Measurements from ENCODE around the gene SPSB1.
A peak's percentile ranks its signal among the peaks of the same experiment; 100 is the strongest.

SPSB1 gene

GRCh38 chr1:9319789-9320519, 27.3 kb downstream of the SPSB1 start:
- no peaks in the 10 kb centered on the region for H3K27me3 Mint-ChIP-seq
- ATAC-seq (ENCODE audit: low read depth) (no peak), DNase-seq (ENCODE audit: low spot score in 2 of 2) (no peak)
- no peaks in the 10 kb centered on the region for H3K9me3 Mint-ChIP-seq
- H3K4me1 Mint-ChIP-seq, result peaks cover 16% of the 10 kb centered on the region
- peak overlapping the region; percentile 31 for H3K4me3 Mint-ChIP-seq
- no peaks in the 10 kb centered on the region for H3K36me3 Mint-ChIP-seq
- no peak overlapping the region for H3K27ac Mint-ChIP-seq

DNA sequence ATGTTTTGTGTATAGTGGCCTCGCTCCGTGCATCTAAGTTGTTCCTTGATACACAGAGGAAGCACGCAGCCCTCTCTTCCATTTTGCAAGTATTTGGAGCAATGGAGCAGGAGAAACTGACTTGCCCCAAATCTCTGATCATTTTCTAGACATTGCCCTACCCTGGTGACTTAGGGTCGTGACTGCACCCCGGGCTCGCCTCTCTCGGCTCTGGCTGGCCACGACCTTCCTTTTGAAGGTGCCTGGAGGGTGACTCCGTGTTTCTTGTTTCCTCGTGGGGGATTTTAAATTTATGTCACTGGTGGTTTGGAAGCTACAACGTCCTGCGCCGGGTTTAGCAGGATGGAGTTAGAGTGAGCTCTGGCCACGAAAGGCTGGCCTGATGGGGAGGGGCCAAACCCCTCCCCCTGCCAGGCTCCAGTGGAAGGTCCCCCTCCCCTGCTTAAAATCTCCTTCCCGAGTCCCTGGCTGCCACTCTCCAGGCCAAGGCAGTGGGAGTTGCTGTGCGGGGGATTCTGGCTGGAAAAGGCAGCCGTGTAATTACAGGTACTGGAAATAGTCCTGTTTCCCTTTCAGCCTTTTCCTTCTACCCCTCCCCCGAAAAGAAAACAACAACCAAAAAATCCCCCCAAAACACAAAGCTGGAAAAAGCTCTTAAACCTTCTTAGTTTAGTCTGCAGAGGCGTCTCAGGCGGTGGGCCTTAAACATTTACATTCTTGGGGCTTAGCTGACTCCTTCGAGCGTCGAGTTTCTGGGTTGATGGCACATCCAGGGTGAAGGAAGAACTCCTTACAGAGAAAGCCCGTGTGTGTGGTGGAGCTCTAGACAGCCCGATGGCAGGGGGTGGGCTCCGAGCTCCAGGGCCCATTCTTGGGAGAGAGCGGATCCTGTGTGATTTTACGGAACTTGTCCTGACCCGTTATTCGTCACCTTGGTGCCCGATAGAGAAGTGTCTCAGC, 28.1 kb downstream of the SPSB1 start:
- H3K36me3 Mint-ChIP-seq, result no peaks in the 10 kb centered on the region
- DNase-seq (ENCODE audit: low spot score in 2 of 2), result no peak
- H3K27ac Mint-ChIP-seq, result no peak overlapping the region
- ATAC-seq (ENCODE audit: low read depth), result no peak
- H3K4me3 Mint-ChIP-seq, result no peak overlapping the region
- no peaks in the 10 kb centered on the region for H3K9me3 Mint-ChIP-seq
- no peaks in the 10 kb centered on the region for H3K27me3 Mint-ChIP-seq
- peaks cover 9% of the 10 kb centered on the region for H3K4me1 Mint-ChIP-seq

DNA sequence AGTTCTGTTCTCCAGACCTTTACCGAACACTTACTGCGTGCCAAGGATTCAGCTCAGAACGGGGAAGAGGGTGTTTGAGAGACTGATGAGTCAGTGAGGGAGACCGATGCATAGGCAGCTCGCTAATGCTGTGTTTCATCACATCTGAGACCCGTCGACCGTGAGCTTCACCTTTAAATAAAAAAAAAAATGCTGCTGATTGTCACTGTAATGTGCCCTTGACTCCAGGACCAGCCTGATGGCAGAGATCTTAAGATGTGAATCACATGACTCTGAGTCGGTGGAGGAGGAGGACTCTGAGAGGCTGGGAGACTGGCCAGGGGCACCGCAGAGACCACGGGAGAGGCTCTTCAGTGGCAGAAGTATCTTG, 28.8 kb downstream of the SPSB1 start:
- Mint-ChIP-seq H3K27ac (no peak overlapping the region), H3K27me3 (no peaks in the 10 kb centered on the region), H3K4me1 (peaks cover 9% of the 10 kb centered on the region), H3K9me3 (no peaks in the 10 kb centered on the region), H3K36me3 (no peaks in the 10 kb centered on the region), H3K4me3 (no peak overlapping the region)
- no peak for DNase-seq (ENCODE audit: low spot score in 2 of 2)
- no peak for ATAC-seq (ENCODE audit: low read depth)

GRCh38 chr1:9321986-9322660, 29.4 kb downstream of the SPSB1 start:
- H3K4me1 Mint-ChIP-seq, result peaks cover 10% of the 10 kb centered on the region
- H3K36me3 Mint-ChIP-seq, result no peaks in the 10 kb centered on the region
- DNase-seq (ENCODE audit: low spot score in 2 of 2) (no peak), ATAC-seq (ENCODE audit: low read depth) (no peak)
- no peaks in the 10 kb centered on the region for H3K9me3 Mint-ChIP-seq
- peaks cover under 1% of the 10 kb centered on the region for H3K27me3 Mint-ChIP-seq
- no peak overlapping the region for H3K27ac Mint-ChIP-seq
- H3K4me3 Mint-ChIP-seq, result no peak overlapping the region

GRCh38 chr1:9322661-9323244, 30.1 kb downstream of the SPSB1 start:
- no peak for DNase-seq (ENCODE audit: low spot score in 2 of 2)
- H3K27me3 Mint-ChIP-seq, result peaks cover 1% of the 10 kb centered on the region
- no peak overlapping the region for H3K27ac Mint-ChIP-seq
- H3K4me3 Mint-ChIP-seq, result no peak overlapping the region
- no peak for ATAC-seq (ENCODE audit: low read depth)
- peaks cover 12% of the 10 kb centered on the region for H3K4me1 Mint-ChIP-seq
- no peaks in the 10 kb centered on the region for H3K36me3 Mint-ChIP-seq
- no peaks in the 10 kb centered on the region for H3K9me3 Mint-ChIP-seq

GRCh38 chr1:9324246-9325096, 31.8 kb downstream of the SPSB1 start:
- H3K27ac Mint-ChIP-seq, result no peak overlapping the region
- H3K27me3 Mint-ChIP-seq, result peaks cover 1% of the 10 kb centered on the region
- no peak for DNase-seq (ENCODE audit: low spot score in 2 of 2)
- no peaks in the 10 kb centered on the region for H3K36me3 Mint-ChIP-seq
- no peaks in the 10 kb centered on the region for H3K9me3 Mint-ChIP-seq
- no peak overlapping the region for H3K4me3 Mint-ChIP-seq
- peaks cover 9% of the 10 kb centered on the region for H3K4me1 Mint-ChIP-seq
- ATAC-seq (ENCODE audit: low read depth), result no peak

DNA sequence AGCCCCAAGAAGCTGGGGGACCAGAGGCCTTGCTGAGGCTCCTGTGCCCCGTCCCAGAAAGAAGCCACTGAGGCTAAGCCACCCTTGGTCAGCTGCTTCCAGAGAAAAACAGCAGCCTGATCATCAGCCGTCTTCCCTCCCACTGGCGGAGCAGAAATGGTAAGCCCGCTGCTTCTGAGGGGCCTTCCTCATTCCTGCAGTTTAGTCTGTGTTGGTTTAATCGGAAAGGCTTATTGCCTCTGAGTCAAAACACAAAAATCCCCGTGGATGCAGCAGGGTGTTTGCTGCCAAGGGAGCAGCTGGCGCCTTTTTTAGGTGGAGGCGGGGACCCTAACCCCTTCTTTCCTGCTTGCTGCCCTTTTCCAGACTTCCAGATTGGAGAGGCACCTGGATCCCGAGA, 33.9 kb downstream of the SPSB1 start:
- H3K9me3 Mint-ChIP-seq, result no peaks in the 10 kb centered on the region
- peaks cover 3% of the 10 kb centered on the region for H3K4me1 Mint-ChIP-seq
- H3K27me3 Mint-ChIP-seq, result peaks cover 1% of the 10 kb centered on the region
- H3K36me3 Mint-ChIP-seq, result no peaks in the 10 kb centered on the region
- H3K4me3 Mint-ChIP-seq, result no peak overlapping the region
- DNase-seq (ENCODE audit: low spot score in 2 of 2) (no peak), ATAC-seq (ENCODE audit: low read depth) (no peak)
- no peak overlapping the region for H3K27ac Mint-ChIP-seq

- Mint-ChIP-seq H3K4me1 (peaks cover 10% of the 10 kb centered on the region), H3K4me3 (no peak overlapping the region), H3K9me3 (no peaks in the 10 kb centered on the region), H3K27ac (no peak overlapping the region), H3K27me3 (peaks cover 1% of the 10 kb centered on the region), H3K36me3 (no peaks in the 10 kb centered on the region)
- ATAC-seq (ENCODE audit: low read depth) (no peak), DNase-seq (ENCODE audit: low spot score in 2 of 2) (no peak)
Observed at GRCh38 chr1:9328201-9328600, 35.5 kb downstream of the SPSB1 start.

DNA sequence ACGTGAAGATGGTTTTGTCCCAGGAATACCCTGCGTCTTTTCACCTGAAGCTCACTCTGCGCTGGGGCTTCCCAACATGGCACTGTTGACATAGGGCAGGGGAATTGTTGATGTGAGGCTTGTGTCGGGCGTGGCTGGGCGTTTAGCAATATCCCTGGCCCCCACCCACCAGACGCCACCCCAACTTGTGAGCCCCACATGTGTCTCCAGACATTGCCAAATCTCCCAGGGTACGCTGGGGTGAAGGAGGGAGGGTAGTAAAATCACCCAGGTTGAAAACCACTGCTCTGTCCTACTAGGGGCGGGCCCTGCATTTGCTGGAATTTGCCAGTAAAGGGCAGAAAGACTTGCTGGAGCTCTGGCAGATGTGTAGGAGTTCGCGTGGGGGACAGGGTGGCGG, 36.0 kb downstream of the SPSB1 start:
- Mint-ChIP-seq H3K4me1 (peaks cover 10% of the 10 kb centered on the region), H3K36me3 (no peaks in the 10 kb centered on the region), H3K9me3 (no peaks in the 10 kb centered on the region), H3K27ac (no peak overlapping the region), H3K27me3 (peaks cover 1% of the 10 kb centered on the region), H3K4me3 (no peak overlapping the region)
- DNase-seq (ENCODE audit: low spot score in 2 of 2) (no peak), ATAC-seq (ENCODE audit: low read depth) (no peak)

- no peaks in the 10 kb centered on the region for H3K36me3 Mint-ChIP-seq
- H3K27ac Mint-ChIP-seq, result no peak overlapping the region
- peaks cover 1% of the 10 kb centered on the region for H3K27me3 Mint-ChIP-seq
- no peaks in the 10 kb centered on the region for H3K9me3 Mint-ChIP-seq
- ATAC-seq (ENCODE audit: low read depth) (no peak), DNase-seq (ENCODE audit: low spot score in 2 of 2) (no peak)
- H3K4me1 Mint-ChIP-seq, result peaks cover 10% of the 10 kb centered on the region
- no peak overlapping the region for H3K4me3 Mint-ChIP-seq
Observed at GRCh38 chr1:9331016-9331415, 38.3 kb downstream of the SPSB1 start.

GRCh38 chr1:9331558-9332346, 39.1 kb downstream of the SPSB1 start:
- no peak for ATAC-seq (ENCODE audit: low read depth)
- Mint-ChIP-seq H3K4me3 (no peak overlapping the region), H3K27ac (peak overlapping the region; percentile 3), H3K36me3 (no peaks in the 10 kb centered on the region), H3K27me3 (peaks cover 1% of the 10 kb centered on the region), H3K4me1 (peaks cover 10% of the 10 kb centered on the region), H3K9me3 (no peaks in the 10 kb centered on the region)
- no peak for DNase-seq (ENCODE audit: low spot score in 2 of 2)

- Mint-ChIP-seq H3K4me1 (peaks cover 7% of the 10 kb centered on the region), H3K27ac (peak overlapping the region; percentile 3), H3K9me3 (no peaks in the 10 kb centered on the region), H3K4me3 (no peak overlapping the region), H3K27me3 (no peaks in the 10 kb centered on the region), H3K36me3 (no peaks in the 10 kb centered on the region)
- no peak for ATAC-seq (ENCODE audit: low read depth)
- no peak for DNase-seq (ENCODE audit: low spot score in 2 of 2)
Observed at GRCh38 chr1:9332513-9333143, 39.9 kb downstream of the SPSB1 start.

Measured in memory B cell (primary cell).